Smooth muscle cell (in vitro differentiated cells): ENCODE data around the gene NPM1. TPM values are rescaled to one million over a fixed set of nuclear protein-coding genes. Genes with fewer than 3 reads are reported as not detected.
A peak's percentile ranks its signal among the peaks of the same experiment; 100 is the strongest.
"Not testable (repeated sequence)": the region's sequence is repeated elsewhere in the genome, so short reads cannot be mapped to it uniquely, and the experiment has no call there.

Experiments
- DNase-seq: peaks from one replicate; lab custom pipeline; 2025; ENCODE audit not compliant: unreplicated experiment; lab: John Stamatoyannopoulos, UW
- H2AFZ ChIP-seq: fragments of 200-600 bp; sonication (generic); 2 replicates; pipeline ENCODE4 v1.6.0; 2016; ENCODE audit warnings: antibody characterized with exemption, low read depth, mild to moderate bottlenecking
- H3F3A ChIP-seq: fragments of 200-600 bp; sonication (generic); 2 replicates; pipeline ENCODE4 v1.6.0; 2017; ENCODE audit warnings: antibody characterized with exemption, low read depth
- H3K27ac ChIP-seq: fragments of 200-600 bp; sonication (generic); 2 replicates; pipeline ENCODE4 v1.5.1; 2016; ENCODE audit warnings: low read depth, mild to moderate bottlenecking
- H3K27me3 ChIP-seq: fragments of 200-600 bp; sonication (generic); 2 replicates; pipeline ENCODE4 v1.6.1; 2016; ENCODE audit warnings: low read depth, mild to moderate bottlenecking
- H3K36me3 ChIP-seq: fragments of 200-600 bp; sonication (generic); 2 replicates; pipeline ENCODE4 v1.5.1; 2016; ENCODE audit warnings: low read depth
- H3K4me1 ChIP-seq: fragments of 200-600 bp; sonication (generic); 2 replicates; pipeline ENCODE4 v1.5.1; 2016; ENCODE audit warnings: low read depth
- H3K4me2 ChIP-seq: fragments of 200-600 bp; sonication (generic); 2 replicates; pipeline ENCODE4 v1.6.0; 2016; ENCODE audit warnings: mild to moderate bottlenecking
- H3K4me3 ChIP-seq: fragments of 200-600 bp; sonication (generic); 2 replicates; pipeline ENCODE4 v1.5.1; 2016; ENCODE audit warnings: mild to moderate bottlenecking
- H3K79me2 ChIP-seq: fragments of 200-600 bp; sonication (generic); 2 replicates; pipeline ENCODE4 v1.6.0; 2016; ENCODE audit warnings: low read depth, mild to moderate bottlenecking
- H3K9ac ChIP-seq: fragments of 200-600 bp; sonication (generic); 2 replicates; pipeline ENCODE4 v1.6.0; 2016; ENCODE audit warnings: low read depth
- H3K9me3 ChIP-seq: fragments of 200-600 bp; sonication (generic); replicated peaks from 2 replicates; pipeline ENCODE4 v1.5.1; 2016; ENCODE audit warnings: low read depth
- H4K20me1 ChIP-seq: fragments of 200-600 bp; sonication (generic); 2 replicates; pipeline ENCODE4 v1.6.0; 2016; ENCODE audit warnings: low read depth
- WGBS: methylation state at CpG from one replicate; pipeline ENCODE4 v1.1.7; 2016; ENCODE audit warnings: low lambda C conversion rate; 5-methylcytosine and 5-hydroxymethylcytosine counted together
- polyA plus RNA-seq: library from polyadenylated mRNA; unstranded; fragments of >200 nt; fragmentation: Nextera tagmentation; extraction: Ambion mirVana; gene quantifications from 2 replicates; pipeline ENCODE4 v1.2.1, GENCODE V29; 2016
- total RNA-seq: library from RNA; depleted of rRNA; stranded (reverse); fragments of >200 nt; gene quantifications from 2 replicates; pipeline ENCODE4 v1.2.3, GENCODE V29; 2014
- TF ChIP-seq, protein P1 (sequence below): fragments of 200-600 bp; sonication (generic); IDR thresholded peaks from 2 replicates; pipeline ENCODE4 v1.5.1; 2017; ENCODE audit warnings: borderline replicate concordance, mild to moderate bottlenecking, antibody characterized with exemption; ENCODE audit not compliant: insufficient read depth, poor library complexity, severe bottlenecking

Gene NPM1
- total and polyA plus RNA-seq, 2 experiments from 2014 or later = 330 to 2,459 TPM

GRCh38 chr5:171400169-171400568 is 12.5 kb downstream of the NPM1 start:
- Histone ChIP-seq H3K9me3 (no peaks in the 10 kb centered on the region), H3K27me3 (no peaks in the 10 kb centered on the region), H4K20me1 (peaks cover 76% of the 10 kb centered on the region), H3F3A (peaks cover 20% of the 10 kb centered on the region), H3K36me3 (peaks cover 33% of the 10 kb centered on the region), H3K4me1 (no peaks in the 10 kb centered on the region), H3K9ac (no peak overlapping the region), H3K79me2 (peaks cover 72% of the 10 kb centered on the region), H3K4me3 (no peak overlapping the region), H3K4me2 (no peak overlapping the region), H2AFZ (no peak overlapping the region), H3K27ac (peak overlapping the region; percentile 4)
- TF ChIP-seq, protein P1, sequence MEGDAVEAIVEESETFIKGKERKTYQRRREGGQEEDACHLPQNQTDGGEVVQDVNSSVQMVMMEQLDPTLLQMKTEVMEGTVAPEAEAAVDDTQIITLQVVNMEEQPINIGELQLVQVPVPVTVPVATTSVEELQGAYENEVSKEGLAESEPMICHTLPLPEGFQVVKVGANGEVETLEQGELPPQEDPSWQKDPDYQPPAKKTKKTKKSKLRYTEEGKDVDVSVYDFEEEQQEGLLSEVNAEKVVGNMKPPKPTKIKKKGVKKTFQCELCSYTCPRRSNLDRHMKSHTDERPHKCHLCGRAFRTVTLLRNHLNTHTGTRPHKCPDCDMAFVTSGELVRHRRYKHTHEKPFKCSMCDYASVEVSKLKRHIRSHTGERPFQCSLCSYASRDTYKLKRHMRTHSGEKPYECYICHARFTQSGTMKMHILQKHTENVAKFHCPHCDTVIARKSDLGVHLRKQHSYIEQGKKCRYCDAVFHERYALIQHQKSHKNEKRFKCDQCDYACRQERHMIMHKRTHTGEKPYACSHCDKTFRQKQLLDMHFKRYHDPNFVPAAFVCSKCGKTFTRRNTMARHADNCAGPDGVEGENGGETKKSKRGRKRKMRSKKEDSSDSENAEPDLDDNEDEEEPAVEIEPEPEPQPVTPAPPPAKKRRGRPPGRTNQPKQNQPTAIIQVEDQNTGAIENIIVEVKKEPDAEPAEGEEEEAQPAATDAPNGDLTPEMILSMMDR = no peak
- no peak for DNase-seq
- 99% methylated on average over 7 of the region's 7 CpGs for WGBS

GRCh38 chr5:171401167-171401947 is 13.7 kb downstream of the NPM1 start:
- no peak overlapping the region for H2AFZ ChIP-seq
- no peak overlapping the region for H3K27ac ChIP-seq
- H4K20me1 ChIP-seq = peaks cover 76% of the 10 kb centered on the region
- H3F3A ChIP-seq = peaks cover 23% of the 10 kb centered on the region
- H3K27me3 ChIP-seq = no peaks in the 10 kb centered on the region
- H3K9ac ChIP-seq = no peak overlapping the region
- no peaks in the 10 kb centered on the region for H3K9me3 ChIP-seq
- H3K79me2 ChIP-seq = peaks cover 72% of the 10 kb centered on the region
- no peak overlapping the region for H3K4me3 ChIP-seq
- TF ChIP-seq, protein P1 = no peak
- H3K4me2 ChIP-seq = no peak overlapping the region
- no peaks in the 10 kb centered on the region for H3K4me1 ChIP-seq
- WGBS = 98% methylated on average over 13 of the region's 13 CpGs
- no peak for DNase-seq
- H3K36me3 ChIP-seq = peaks cover 28% of the 10 kb centered on the region

- not testable (repeated sequence) for H2AFZ ChIP-seq, H3K27ac ChIP-seq, H3K4me1 ChIP-seq, H3K27me3 ChIP-seq, H3K9me3 ChIP-seq, H3K4me2 ChIP-seq, H3K4me3 ChIP-seq, DNase-seq, H3K9ac ChIP-seq
- H4K20me1 ChIP-seq = peaks cover 76% of the 10 kb centered on the region
- peaks cover 25% of the 10 kb centered on the region for H3F3A ChIP-seq
- H3K79me2 ChIP-seq = peaks cover 72% of the 10 kb centered on the region
- peaks cover 26% of the 10 kb centered on the region for H3K36me3 ChIP-seq
Measured at GRCh38 chr5:171402751-171403150, 15.1 kb downstream of the NPM1 start.

DNA sequence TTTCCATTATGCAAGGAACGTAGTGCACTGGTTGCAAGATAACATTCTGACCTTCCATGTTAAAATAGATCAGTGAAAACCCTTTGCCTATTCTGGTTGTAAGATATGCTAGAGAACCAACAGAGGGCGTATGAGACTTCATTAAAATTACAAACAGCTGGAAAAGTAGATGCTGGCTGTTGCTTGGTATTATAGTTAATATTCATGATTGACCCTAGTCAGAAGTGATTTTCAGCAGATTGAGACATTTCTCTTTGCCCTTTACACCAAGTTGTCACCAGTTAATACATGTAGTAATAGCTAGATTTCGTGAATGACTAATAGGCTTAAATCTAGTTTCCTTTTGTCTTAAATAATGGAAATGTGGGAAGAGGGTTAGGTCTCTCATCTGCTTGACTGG is 18.0 kb downstream of the NPM1 start:
- 72% methylated on average over 3 of the region's 3 CpGs for WGBS
- no peak overlapping the region for H3K4me3 ChIP-seq
- peaks cover 19% of the 10 kb centered on the region for H3F3A ChIP-seq
- peaks cover 23% of the 10 kb centered on the region for H3K36me3 ChIP-seq
- peaks cover 70% of the 10 kb centered on the region for H3K79me2 ChIP-seq
- H3K27me3 ChIP-seq = no peaks in the 10 kb centered on the region
- no peaks in the 10 kb centered on the region for H3K4me1 ChIP-seq
- peaks cover 76% of the 10 kb centered on the region for H4K20me1 ChIP-seq
- no peak overlapping the region for H3K4me2 ChIP-seq
- no peak overlapping the region for H2AFZ ChIP-seq
- H3K27ac ChIP-seq = peak overlapping the region; percentile 18
- H3K9ac ChIP-seq = no peak overlapping the region
- H3K9me3 ChIP-seq = no peaks in the 10 kb centered on the region
- no peak for DNase-seq
- TF ChIP-seq, protein P1 = peak; percentile 33
